ENCODE results near the gene FGD2. TPM values are rescaled to one million over a fixed set of nuclear protein-coding genes. Genes with fewer than 3 reads are reported as not detected.

The FGD2 gene
- total and polyA plus RNA-seq, 10 of the 15 experiments (the other 5 are each of a cell fraction or from before 2014, with no cell fraction given) = 5.2 to 88.1 (median 33.2) TPM

DNA sequence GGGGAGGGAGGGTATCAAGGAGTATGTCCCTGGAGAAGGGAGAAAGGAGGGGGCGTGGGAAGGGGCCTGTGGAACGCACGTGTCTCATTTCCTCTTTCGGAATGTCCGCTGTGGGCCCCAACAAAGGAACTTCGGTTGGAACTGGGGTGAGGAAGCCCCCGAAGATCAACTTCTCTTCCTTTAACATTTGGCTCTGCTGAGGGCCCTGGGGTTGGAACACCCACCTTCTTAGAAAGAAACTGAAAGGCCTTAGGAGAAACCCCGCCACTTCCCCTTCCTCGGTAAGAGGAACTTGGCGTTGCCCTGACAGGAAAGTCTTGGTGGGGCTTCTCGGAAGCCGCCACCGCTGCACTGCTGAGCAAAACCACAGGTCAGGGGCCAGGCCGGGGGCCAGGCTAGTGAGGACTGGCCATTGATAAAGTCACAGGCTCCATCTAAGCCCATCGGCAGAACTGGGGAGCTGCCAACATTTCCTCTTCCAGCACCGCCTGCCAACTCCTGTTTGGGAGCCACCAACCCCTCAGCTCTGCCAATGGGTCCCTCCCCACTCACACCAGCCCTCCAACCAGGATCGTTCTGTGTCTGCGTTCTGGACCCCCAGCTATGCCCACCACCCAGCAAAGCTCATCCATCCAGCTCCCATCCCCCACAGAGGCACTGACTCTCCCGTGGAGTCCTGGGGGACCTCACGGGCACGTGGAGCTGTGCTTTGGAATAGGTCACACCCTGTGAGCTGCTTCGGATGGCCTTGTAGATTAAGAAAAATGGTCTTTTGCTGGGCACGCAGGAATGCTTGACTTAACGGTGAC lies 44.8 kb downstream of the FGD2 start:
- no TSS peak for BruUV-seq (replicated peaks)
- no peaks in the 10 kb centered on the region for H4K20me1 ChIP-seq (ENCODE audit: control insufficient read depth, insufficient read depth)
- no peaks in the 10 kb centered on the region for H3K36me3 ChIP-seq (ENCODE audit: control insufficient read depth in 2 of 2, insufficient read depth in 2 of 2, low read length in 1 of 2)
- RAD21 ChIA-PET (ENCODE audit: unreplicated experiment) = interaction anchor here (0.8 to 12.3 kb wide), 22 partner anchors 12 to 284 kb away, joined by 3 to 255 read pairs (median 6); partner anchors contain the start of genes MTCH1 and PIM1
- intact Hi-C loops (cut with micrococcal nuclease; ENCODE audit: unreplicated experiment) = loop anchor here (5.0 kb wide), 1 partner anchor 52 kb away; no protein-coding TSS in a partner anchor
- H3K9me3 ChIP-seq (replicated peaks; ENCODE audit: control insufficient read depth, insufficient read depth, low read length) = no peaks in the 10 kb centered on the region
- peak overlapping the region; percentile 6 for H2AFZ ChIP-seq (ENCODE audit: control insufficient read depth, low read depth, low read length)
- no peak overlapping the region; the same call in 1 of the 2 replicates for H3K4me3 ChIP-seq
- H3K4me1 ChIP-seq (ENCODE audit: control insufficient read depth, insufficient read depth, low read length) = peaks cover 40% of the 10 kb centered on the region
- CTCF ChIA-PET = interaction anchor here (0.6 to 10.3 kb wide), 38 partner anchors 8 to 330 kb away, joined by 3 to 260 read pairs (median 6); partner anchors contain the start of genes C6orf89 and PIM1
- 5% methylated on average over 24 of the region's 24 CpGs for WGBS (ENCODE audit: insufficient coverage, insufficient replicate concordance, low lambda C conversion rate, missing lambda C conversion rate)
- in situ Hi-C loops (cut with MboI) = loop anchor here (5.0 kb wide), 1 partner anchor 122 kb away; the partner anchor contains the start of gene PIM1
- H3K79me2 ChIP-seq (ENCODE audit: control insufficient read depth, insufficient read depth, low read length) = no peaks in the 10 kb centered on the region
- peak overlapping the region; percentile 19 for H3K27ac ChIP-seq (ENCODE audit: control insufficient read depth, insufficient read depth)
- POLR2A ChIA-PET = interaction anchor here (0.6 to 5.6 kb wide), 5 partner anchors 109 to 144 kb away, joined by 3 to 43 read pairs (median 4); partner anchors contain the start of gene PIM1
- peak; percentile 68 for ATAC-seq
- no peak for FAIRE-seq
- no peak for DNase-seq (ENCODE audit: low read depth, low spot score)
- H3K27me3 ChIP-seq (replicated peaks in 1 of 2; ENCODE audit: control insufficient read depth in 2 of 2, insufficient read depth in 2 of 2, low read length in 1 of 2) = no peaks in the 10 kb centered on the region
- SMC1A ChIA-PET (ENCODE audit: uncharacterized antibody, unreplicated experiment) = interaction anchor here (0.7 to 13.5 kb wide), 25 partner anchors 10 to 284 kb away, joined by 3 to 266 read pairs (median 4); partner anchors contain the start of genes FGD2 and PIM1
- peak overlapping the region; percentile 86 for H3K4me2 ChIP-seq (ENCODE audit: control insufficient read depth, insufficient read depth)
- peak overlapping the region; percentile 1; the same call in 1 of the 2 replicates for H3K9ac ChIP-seq (ENCODE audit: control insufficient read depth, insufficient read depth, low read length)
- TF ChIP-seq, protein P1, sequence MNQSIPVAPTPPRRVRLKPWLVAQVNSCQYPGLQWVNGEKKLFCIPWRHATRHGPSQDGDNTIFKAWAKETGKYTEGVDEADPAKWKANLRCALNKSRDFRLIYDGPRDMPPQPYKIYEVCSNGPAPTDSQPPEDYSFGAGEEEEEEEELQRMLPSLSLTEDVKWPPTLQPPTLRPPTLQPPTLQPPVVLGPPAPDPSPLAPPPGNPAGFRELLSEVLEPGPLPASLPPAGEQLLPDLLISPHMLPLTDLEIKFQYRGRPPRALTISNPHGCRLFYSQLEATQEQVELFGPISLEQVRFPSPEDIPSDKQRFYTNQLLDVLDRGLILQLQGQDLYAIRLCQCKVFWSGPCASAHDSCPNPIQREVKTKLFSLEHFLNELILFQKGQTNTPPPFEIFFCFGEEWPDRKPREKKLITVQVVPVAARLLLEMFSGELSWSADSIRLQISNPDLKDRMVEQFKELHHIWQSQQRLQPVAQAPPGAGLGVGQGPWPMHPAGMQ (IDR thresholded peaks at IDR 0.05; ENCODE audit: borderline replicate concordance) = no peak
- TF ChIP-seq IKZF2 (IDR thresholded peaks at IDR 0.05) (peak; percentile 52 to 61; a peak in 3 of 4 replicates), JUNB (IDR thresholded peaks at IDR 0.05) (no peak), ZNF384 (IDR thresholded peaks at IDR 0.05; ENCODE audit: borderline replicate concordance, low read depth, low read length) (no peak), ATF7 (IDR thresholded peaks at IDR 0.05; ENCODE audit: low read depth) (0 out of 2 replicates have a peak, but pooled peaks have one; percentile 13), DPF2 (IDR thresholded peaks at IDR 0.05) (peak; percentile 49; the same call in 1 of the 2 replicates), ZNF622 (IDR thresholded peaks at IDR 0.05) (no peak), BHLHE40 (IDR thresholded peaks at IDR 0.05; ENCODE audit: borderline replicate concordance in 1 of 2, low read depth in 2 of 2, low read length in 1 of 2) (peak; percentile 77 to 85), IKZF1 (conservative IDR thresholded peaks at IDR 0.05) (peak; percentile 75), SIX5 (IDR thresholded peaks at IDR 0.05; ENCODE audit: low read depth, low read length, severe bottlenecking) (no peak), CBFB (IDR thresholded peaks at IDR 0.05; ENCODE audit: low read depth) (peak; percentile 49; the same call in 1 of the 2 replicates)
- TF ChIP-seq, protein P2, sequence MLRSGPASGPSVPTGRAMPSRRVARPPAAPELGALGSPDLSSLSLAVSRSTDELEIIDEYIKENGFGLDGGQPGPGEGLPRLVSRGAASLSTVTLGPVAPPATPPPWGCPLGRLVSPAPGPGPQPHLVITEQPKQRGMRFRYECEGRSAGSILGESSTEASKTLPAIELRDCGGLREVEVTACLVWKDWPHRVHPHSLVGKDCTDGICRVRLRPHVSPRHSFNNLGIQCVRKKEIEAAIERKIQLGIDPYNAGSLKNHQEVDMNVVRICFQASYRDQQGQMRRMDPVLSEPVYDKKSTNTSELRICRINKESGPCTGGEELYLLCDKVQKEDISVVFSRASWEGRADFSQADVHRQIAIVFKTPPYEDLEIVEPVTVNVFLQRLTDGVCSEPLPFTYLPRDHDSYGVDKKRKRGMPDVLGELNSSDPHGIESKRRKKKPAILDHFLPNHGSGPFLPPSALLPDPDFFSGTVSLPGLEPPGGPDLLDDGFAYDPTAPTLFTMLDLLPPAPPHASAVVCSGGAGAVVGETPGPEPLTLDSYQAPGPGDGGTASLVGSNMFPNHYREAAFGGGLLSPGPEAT (IDR thresholded peaks at IDR 0.05; ENCODE audit: low read depth) = peak; percentile 17; the same call in 1 of the 2 replicates
- TF ChIP-seq, protein P3, sequence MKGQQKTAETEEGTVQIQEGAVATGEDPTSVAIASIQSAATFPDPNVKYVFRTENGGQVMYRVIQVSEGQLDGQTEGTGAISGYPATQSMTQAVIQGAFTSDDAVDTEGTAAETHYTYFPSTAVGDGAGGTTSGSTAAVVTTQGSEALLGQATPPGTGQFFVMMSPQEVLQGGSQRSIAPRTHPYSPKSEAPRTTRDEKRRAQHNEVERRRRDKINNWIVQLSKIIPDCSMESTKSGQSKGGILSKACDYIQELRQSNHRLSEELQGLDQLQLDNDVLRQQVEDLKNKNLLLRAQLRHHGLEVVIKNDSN (IDR thresholded peaks at IDR 0.05; ENCODE audit: borderline replicate concordance, extremely low read length, insufficient read depth, low read depth, low read length) = no peak
- TF ChIP-seq, protein P4, sequence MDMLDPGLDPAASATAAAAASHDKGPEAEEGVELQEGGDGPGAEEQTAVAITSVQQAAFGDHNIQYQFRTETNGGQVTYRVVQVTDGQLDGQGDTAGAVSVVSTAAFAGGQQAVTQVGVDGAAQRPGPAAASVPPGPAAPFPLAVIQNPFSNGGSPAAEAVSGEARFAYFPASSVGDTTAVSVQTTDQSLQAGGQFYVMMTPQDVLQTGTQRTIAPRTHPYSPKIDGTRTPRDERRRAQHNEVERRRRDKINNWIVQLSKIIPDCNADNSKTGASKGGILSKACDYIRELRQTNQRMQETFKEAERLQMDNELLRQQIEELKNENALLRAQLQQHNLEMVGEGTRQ (IDR thresholded peaks at IDR 0.05; ENCODE audit: borderline replicate concordance, low read depth, low read length) = no peak
- TF ChIP-seq, protein P5, sequence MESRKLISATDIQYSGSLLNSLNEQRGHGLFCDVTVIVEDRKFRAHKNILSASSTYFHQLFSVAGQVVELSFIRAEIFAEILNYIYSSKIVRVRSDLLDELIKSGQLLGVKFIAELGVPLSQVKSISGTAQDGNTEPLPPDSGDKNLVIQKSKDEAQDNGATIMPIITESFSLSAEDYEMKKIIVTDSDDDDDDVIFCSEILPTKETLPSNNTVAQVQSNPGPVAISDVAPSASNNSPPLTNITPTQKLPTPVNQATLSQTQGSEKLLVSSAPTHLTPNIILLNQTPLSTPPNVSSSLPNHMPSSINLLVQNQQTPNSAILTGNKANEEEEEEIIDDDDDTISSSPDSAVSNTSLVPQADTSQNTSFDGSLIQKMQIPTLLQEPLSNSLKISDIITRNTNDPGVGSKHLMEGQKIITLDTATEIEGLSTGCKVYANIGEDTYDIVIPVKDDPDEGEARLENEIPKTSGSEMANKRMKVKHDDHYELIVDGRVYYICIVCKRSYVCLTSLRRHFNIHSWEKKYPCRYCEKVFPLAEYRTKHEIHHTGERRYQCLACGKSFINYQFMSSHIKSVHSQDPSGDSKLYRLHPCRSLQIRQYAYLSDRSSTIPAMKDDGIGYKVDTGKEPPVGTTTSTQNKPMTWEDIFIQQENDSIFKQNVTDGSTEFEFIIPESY (IDR thresholded peaks at IDR 0.05) = no peak
